ENCODE results near the gene ADPRHL1.

DNA sequence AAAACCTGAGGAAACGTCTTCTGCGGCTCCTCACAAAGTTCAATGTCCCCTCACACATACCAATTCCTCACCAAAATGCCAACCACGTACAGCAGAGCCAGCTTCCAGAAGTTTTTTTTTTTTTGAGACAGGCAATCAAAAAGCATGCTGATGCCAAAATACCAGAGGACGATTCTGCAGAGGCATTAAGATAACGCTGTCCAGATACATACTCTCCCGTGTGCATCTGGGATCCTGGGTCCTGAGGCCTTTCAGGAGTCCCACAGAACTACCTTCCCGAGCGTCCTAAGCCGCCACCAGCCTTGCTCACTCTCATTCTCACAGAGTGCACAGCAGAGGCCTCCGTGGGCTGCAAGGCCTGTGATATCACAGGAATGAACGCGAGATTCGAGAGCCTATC is 32.3 kb upstream of the ADPRHL1 start:
- TF ChIP-seq, protein P1, sequence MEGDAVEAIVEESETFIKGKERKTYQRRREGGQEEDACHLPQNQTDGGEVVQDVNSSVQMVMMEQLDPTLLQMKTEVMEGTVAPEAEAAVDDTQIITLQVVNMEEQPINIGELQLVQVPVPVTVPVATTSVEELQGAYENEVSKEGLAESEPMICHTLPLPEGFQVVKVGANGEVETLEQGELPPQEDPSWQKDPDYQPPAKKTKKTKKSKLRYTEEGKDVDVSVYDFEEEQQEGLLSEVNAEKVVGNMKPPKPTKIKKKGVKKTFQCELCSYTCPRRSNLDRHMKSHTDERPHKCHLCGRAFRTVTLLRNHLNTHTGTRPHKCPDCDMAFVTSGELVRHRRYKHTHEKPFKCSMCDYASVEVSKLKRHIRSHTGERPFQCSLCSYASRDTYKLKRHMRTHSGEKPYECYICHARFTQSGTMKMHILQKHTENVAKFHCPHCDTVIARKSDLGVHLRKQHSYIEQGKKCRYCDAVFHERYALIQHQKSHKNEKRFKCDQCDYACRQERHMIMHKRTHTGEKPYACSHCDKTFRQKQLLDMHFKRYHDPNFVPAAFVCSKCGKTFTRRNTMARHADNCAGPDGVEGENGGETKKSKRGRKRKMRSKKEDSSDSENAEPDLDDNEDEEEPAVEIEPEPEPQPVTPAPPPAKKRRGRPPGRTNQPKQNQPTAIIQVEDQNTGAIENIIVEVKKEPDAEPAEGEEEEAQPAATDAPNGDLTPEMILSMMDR (IDR thresholded peaks at IDR 0.05) = no peak
- no peak for TF ChIP-seq EZH2 (IDR thresholded peaks at IDR 0.05; ENCODE audit: borderline replicate concordance, insufficient read depth, low read depth, low read length, poor library complexity, severe bottlenecking)
